HG03460 (cell line): ENCODE results near the gene TMEM140.

Experiments
- ATAC-seq: cut with Tn5 transposase; IDR thresholded peaks from one replicate; pipeline ENCODE4 v1.9.1; 2021; ENCODE audit not compliant: unreplicated experiment

TMEM140 gene

DNA sequence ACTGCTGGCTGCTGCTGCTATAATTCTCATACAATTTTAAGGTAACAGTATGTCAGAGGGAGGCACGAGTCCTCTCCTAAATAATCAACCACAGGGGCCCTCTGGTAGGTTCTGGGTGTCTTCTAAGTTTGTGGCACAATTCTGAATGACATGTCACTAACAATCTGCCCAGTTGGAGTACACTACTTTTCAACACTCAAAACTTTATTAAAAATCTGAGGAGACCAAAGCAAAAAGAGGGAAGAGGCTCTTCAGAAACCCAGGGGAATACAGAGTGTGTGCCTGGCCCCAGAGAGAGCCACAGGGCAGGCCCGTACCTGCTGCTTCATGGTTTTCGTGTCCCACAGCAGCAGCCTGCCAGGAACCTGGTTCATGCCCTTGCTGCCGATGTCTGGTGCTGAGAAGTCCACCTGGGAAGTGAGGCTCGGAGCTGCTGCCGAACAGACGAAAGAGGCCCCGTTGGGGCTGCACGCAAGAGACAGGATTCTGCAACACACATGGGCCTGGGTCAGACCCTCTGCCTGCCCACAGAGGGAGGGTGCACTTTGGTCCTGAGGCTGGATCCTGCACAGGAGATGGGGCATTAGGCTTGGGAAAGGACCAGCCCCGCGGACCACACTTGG is 45.2 kb downstream of the TMEM140 start:
- no peak for ATAC-seq

DNA sequence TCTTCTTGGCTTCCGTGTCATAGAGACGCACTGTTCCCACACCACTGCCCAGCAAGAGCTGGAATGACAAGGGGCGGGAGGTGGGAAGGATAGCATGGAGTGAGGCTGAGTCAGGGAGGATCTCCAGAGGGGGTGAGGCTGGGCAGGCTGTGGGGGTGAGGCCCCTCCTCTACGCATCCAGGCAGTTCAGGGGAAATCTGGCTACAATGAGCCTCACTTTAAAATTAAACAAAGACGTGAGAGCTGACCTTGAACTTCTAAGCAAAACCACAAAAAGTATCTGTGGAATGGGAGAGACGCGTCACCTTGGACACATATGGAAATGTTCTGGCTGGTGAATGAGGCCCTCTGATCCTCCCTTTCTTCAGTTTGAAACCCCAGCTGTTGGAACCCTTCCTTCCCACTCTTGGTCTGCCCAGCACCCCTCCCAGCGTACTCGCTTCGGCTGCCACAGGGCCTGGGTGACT is 45.8 kb downstream of the TMEM140 start:
- no peak for ATAC-seq

DNA sequence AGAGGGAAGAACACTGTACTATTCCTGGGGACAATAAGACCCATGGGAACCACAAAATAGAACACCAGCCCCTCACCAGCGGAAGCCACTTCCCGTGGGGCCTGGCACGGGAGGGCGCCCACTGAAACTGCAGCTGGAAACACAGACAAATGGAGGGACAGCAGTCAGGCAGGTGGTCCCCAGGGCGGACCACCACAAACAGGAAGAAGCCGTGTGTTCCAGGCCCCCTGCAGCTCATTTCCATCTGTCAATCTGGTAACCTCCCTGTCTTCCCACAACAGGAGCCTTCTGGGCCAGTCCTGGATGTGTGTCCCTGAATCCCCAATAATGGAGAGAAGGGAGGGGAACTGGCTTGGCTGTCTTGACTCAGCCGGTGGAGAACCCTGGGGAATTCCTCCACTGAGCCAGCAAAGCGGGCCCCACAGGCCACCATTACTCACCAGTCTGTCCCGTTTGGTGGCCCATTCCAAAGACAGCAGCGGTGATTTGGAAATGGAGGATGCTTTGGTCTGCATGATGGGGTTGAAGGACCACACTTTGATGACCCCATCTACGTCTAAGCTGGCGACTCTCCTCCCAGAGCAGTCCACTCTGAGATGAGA is 46.7 kb downstream of the TMEM140 start:
- ATAC-seq = no peak

DNA sequence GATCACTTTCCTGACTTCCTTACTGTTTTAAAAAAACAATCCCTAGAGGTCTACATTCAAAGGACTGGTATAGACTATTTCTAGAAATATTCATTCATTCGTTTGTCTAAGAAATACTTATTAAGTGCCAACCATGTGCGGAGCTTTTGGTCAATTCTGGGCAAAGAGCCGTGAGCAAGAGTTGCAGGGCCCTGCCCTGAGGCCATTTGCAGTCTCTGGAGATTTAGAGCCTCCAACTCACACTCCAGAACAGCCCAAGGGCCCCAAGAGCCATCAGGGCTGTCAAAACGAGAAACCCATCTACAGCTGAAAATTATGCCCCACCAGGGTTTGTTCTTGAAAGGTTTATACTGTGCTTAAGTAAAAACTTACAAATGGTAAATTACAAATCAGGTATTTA is 47.3 kb downstream of the TMEM140 start:
- ATAC-seq = no peak

DNA sequence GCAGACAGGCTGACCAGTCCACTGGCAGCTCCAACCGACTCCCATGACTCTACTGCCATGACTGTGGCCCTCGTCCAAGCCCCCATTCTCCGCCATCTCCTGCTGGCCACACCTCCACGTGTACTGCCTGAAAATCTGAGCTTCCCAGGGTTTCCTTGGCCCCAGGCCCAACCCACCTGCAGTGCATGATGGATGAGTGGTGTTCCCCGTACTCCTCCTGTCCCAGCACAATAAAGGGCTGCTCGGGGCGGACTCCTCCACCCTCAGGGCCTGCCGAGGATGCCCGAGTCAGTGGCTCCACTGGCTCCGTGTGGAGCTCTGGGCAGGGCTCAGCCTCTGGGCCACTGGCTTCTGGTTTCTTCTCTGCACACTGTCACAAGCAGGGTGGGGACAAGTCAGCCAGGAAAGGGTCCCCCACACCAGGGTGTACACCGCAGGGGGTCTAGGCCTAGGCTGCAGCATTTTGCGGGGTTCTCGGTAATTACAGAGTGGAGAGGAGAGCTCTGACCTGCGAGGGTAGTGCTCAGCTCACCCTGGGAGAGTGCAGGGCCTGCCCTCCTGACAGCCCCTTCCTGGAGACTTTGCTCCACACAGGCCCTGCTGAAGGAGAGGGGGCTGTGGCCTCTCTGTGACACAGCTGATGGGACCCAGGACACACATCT is 48.2 kb downstream of the TMEM140 start:
- ATAC-seq = no peak

DNA sequence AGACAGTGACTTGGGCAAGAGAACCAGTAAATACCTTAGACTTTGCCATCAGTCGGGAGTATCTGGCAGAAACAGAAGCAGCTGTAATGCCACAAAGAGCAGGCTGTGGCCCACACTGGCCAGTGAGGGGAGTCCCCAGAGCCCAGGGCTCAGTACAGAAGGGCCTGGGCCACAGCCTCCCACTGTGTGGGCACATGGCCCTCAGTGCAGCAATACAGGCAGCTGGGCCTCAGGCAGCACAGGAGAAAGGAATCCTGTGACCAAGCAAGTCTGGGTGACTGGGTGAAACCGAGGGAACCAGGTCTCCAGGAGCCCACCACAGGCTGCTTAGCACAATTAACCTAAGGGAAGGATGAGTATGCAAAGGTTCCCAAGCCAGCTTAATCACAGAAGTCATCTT is 49.5 kb downstream of the TMEM140 start:
- ATAC-seq = no peak

DNA sequence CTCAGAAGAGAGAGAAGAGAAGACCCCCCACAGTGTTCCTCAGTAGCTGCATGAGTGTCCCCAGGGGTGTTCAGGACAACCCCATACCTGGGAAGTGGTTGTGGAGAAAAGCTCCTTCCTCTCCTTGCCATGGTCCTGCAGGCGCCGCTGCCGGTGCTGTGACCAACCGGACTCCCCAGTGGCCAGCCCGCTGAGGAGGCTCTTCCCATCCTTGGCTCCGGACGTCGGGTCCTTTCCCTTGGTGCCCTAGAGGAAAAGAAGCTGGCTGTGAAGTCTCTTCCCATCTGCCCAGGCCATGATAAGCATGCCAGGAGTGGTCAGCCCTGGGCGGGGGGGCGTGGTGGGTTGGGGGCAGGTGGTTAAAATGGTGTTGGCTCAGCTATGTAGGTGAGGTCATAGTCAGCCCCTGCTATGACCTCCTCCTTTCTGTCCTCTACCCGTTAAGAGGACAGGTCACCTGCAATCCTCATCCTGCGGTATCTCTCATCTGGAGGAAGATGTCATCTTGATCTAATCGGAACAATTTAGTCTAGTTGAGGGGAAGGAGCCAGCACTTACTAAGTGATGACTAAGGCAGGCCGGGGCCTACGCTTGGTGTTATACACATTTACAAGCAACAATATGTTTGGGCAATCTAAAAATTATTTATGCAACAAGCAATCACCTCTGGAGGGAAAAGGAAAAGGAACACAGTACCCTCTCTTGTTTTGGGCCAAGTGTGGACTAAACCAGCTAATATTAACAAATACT is 50.2 kb downstream of the TMEM140 start:
- no peak for ATAC-seq

DNA sequence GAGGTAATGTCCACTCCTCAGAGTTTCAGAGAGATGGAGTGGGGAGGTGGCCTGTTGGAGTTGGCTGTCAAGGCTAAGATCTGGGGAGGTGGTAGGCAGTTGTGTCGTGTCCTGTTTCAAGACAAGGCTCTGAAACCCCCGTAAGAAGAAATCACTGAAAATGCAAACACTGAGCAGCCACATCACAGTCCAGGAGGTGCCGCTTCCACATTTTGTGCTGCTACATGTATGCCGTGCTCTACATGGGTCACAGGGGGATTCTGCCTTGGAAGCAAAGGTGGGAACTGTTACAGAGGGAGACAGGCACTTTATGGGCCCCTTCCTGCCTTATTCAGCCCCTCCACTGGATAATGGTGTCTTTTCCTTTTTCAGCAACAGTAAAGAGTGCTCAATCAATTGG is 51.6 kb downstream of the TMEM140 start:
- ATAC-seq = no peak

DNA sequence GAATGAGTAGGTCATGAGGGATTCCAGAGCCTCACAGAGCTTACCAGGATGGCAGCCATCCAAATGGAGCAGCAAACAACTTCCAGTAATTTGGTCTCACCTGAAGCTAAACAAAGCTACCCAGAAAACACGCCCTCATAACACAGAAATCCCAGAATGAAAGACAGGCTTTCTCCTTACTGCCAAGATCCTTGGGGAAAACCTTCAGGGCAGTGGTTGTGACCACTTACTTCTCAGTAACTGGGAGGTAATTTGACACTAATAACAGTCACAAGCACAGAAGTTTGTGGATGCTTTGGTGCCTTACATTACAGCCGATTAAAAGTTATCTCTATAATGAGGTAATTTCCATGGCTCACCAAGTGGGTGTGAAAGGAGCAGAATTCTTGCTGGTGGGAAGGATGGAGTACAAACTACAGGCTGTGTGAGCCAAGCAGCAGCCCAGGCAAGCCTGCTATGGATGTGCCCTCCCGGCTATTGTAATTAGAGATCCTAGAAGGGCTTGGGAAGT is 53.0 kb downstream of the TMEM140 start:
- ATAC-seq = no peak

DNA sequence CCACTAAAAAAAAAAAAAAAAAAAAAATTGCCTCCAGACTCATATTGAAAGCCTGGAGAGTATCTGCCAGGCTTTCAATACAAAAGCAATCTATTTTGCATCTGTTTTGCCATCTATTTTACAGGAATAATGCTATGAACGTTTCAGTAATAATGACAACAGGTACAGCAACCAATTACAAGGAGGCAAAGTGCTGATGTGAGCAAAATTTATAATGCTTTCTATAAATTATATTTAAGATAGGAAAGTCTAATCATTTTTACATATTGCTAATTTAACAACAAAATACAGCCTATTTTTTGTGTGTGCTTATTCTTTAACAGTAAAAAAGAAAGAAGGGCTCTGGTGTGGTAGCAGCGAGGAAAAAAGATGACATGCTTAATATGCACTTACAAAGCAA is 53.5 kb downstream of the TMEM140 start:
- ATAC-seq = no peak

DNA sequence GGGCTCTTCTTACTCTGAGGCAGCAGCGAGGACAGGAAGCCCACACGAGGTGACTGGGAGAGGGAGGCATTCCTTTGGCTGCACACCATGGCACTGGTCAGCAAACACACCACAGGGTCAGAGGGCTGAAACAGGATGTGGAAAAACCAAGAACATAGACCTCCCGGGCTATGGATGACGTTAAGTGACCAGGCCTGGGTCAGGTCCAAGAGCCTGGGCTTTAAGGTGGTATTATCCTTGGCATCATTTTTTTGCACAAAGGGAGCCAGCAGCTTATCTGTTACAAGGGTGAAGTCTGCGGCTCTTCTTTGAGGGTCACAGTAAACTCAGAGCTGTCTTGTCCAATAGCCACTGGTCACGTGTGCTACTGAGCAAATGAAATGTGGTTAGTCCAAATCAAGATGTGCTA is 56.5 kb downstream of the TMEM140 start:
- ATAC-seq = no peak

DNA sequence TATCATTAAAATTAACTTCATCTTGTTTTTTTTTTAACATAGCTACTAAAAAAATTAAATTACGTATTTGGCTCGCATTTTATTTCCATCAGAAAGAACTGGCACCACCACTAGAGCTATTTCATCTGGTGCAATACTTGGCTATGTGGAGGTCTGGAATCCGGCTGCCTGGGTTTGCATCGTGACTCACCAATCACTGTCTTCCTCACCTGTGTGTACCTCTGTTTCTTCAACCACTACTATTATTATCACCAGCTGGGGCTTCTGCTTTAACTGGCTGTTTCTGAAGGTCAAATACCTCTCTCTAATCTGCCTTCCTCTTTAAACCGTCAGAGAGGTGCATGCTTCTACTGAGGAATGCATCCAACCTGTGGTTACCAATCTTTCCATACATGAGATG is 57.0 kb downstream of the TMEM140 start:
- no peak for ATAC-seq

DNA sequence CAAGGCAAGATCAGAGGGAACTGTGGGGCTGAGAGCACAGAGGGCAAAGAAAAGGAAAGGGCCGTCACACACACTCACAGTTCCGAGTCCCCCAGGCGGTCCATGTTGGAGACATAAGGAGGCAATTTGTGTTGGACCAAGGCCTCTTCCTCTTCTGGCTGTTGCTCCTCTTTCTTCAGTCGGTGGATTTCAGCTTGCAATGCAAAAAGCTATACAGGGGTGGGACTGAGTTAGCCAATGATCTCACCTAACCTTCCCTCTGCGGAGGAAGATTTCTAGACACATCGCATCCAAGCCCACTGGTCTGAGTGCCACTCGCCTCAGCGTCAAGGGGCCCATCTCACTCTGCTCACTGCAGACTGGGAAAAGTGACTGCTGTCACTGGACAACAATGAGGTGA is 58.0 kb downstream of the TMEM140 start:
- ATAC-seq = no peak

DNA sequence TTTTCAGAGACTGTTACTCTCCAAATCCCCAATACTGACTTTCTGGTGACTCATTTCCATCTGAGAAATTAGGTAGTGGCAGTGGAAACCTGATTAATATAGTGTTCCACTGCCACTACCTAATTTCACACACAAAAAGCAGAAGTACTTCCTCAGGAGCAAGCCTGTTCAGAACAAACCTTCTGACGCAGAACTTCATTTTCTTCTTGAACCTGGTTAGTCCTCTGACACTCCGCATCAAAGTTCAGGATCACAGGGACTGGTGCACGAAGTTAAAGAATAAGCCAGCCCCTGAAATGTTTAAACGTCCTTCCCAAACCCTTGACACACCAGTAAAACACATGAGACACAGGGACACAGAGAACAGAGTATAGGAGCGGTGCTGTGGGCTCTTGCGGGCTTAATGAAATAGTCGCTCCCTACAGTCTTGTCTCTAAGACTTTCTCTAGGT is 59.1 kb downstream of the TMEM140 start:
- ATAC-seq = peak; percentile 30

DNA sequence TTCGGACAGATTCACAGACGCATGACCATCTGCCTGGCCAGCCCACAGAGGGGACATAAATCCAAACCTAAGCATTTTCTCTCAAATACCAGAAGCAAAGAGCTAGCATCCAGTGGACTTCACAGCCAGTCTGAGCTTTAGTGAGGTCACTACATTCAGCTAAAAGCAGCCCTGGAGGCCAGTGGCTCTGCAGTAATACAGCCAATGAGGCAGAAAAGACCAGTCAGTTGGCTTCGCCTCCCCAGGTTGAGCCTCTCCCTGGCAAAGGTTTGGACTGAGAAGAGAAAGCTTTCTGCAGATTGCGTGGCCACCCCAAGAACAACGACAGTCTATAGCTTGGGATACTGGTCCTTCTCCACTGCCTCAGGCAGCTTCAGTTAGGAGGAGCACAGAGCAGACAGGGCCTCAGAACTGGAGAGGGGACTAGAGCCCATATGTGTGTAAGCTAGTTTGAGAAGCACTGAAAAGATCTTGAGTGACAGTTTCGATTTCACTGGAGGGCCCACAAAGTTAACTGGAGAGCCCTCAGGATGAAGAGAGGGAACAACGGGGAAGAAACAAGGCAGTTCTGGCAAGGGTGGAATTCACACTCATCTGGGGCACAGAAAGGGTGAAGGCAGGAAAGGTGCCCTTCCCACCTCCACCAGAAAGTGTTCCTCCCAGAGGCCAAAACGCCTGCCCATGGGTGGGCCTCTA is 59.7 kb downstream of the TMEM140 start:
- ATAC-seq = no peak

DNA sequence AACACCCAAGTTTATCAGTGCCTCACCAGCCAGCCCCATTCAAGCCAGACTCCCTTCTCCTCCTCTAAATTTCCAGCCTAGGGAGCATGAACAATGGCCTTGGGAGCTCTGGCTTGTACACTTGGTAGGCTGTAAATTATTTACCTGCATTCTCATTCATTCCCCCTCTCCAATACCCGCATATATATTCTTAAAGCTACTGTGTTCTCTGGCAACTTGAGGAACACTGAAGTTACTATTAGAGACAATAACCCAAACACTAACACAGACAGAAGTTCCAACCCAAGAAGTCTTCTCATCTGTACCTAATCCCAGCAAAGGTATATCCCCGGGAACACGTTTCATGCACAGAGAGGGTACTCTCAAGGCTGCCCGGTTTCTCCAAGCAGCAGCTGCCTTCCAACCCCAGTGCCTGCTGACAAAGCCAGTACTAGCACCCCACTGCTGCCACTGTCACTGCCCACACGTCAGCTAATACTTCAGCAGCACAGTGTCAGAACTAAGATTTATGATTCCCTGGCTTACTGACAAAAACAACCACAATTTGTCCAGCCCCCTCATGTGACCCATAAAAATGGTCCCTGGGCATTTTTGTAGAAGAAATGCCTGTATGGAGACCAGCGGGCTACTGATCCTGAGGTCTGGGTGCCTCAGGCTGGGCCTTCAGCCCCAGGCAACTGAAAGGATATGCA is 60.4 kb downstream of the TMEM140 start:
- ATAC-seq = no peak

DNA sequence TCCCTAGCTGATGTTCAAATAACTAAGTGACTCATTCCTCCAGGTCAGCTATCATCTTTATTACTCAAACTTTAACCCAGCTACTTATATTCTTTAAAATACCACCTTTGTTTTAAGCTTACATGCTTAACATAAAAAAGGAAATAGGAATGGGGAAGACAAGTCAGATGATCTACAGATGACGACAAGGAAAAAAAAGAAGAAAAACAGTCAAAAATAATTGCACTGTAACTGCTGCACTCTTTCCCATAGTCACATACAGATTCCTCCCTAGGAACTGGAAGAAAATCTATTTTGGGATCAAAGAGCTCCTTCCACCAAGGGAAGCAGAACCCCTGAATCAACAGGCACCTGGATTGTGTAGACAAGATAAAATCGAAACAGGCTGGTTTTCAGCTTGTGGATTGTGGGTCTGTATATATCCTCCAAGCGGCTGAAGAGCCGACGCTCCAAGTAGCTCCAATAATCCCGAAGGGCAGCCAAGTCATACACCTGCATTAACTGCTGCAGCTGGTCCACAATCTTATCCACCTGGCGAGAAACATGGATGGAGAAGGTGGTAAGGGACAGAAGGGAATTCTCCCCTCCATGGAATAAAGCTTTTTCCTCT is 61.5 kb downstream of the TMEM140 start:
- no peak for ATAC-seq

DNA sequence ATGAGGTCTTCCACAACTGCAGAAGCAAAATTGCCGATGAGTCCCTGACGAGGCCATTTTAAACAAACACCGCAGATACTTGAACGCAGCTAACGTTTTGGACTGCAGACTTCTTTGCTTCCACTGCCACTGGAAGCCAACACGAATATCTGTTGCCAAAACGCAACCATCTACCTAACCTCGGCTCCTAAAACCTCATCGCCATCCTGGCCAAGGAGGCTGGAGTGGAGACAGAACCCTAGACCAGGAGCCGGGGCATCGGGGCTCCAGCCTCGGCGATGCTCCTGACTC is 63.0 kb downstream of the TMEM140 start:
- no peak for ATAC-seq

DNA sequence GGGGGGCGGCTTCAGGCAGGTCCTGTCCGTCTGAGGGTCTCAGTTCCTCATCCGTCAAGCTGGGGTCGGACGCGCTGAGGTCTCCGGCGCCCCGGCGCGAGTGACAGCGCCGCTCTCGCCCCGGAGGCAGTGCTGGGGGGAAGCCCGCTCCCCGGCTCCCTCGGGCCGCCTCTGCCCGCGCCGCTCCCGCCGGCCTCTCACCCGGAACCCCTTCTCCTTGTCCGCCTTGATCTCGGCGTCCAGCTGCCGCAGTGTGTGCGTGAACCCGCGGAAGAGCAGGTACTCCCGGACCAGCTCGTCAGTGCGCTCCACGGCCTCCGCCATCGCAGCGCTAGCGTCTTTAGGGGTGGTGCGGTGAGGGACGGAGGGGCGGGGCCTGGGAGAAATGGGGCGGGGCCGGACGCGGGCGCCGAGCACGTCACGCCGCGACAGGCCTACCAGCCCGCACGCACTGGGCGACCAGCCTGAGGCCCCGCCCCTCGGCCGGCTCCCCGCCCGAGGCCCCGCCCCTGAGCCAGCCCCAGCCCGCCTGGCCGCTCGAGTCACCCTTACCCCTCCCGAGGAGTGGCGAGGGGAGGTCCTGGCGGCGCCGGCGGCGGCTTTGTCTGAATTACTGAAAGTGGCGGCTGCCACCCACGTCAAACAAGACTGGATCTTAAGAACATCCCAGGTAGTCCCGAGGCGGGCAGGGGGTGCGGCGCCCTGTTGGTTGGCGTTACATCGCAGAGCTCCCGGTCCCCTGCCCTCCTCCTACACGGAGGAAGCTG is 63.5 kb downstream of the TMEM140 start, which contains the start of gene WDR91:
Gene WDR91, minus strand, starts transcription at position 348 of the 767 bp plus-strand sequence. Its CDS starts 24 bp downstream, at position 324.
- peak; percentile 74 for ATAC-seq
